Stimulated activated CD4-positive, alpha-beta T cell treated with anti-CD3 and anti-CD28 coated beads, Interleukin-1b, Interleukin-23, amount 100 ng/mL, for 24 hours (primary cell): ENCODE data around the gene APBA2.

Experiments used
- DNase-seq, 4 experiments: peaks; one replicate each; pipeline ENCODE4 v3.0.0-alpha.2; 2020; ENCODE audit warnings: low read depth in 4 of 4, low spot score in 1 of 4

APBA2 gene

GRCh38 chr15:29129926-29130325, 244.2 kb downstream of the APBA2 start:
- no peak for DNase-seq

- DNase-seq = no peak
Observed at GRCh38 chr15:29130476-29130875, 244.7 kb downstream of the APBA2 start.

- DNase-seq = no peak
Observed at GRCh38 chr15:29130951-29131839, 245.4 kb downstream of the APBA2 start.

- no peak for DNase-seq
Observed at GRCh38 chr15:29131840-29132420, 246.2 kb downstream of the APBA2 start.

GRCh38 chr15:29132735-29133181, 247.0 kb downstream of the APBA2 start:
- no peak for DNase-seq

GRCh38 chr15:29133321-29133720, 247.5 kb downstream of the APBA2 start:
- no peak for DNase-seq

- no peak for DNase-seq
Observed at GRCh38 chr15:29133791-29134190, 248.0 kb downstream of the APBA2 start.

GRCh38 chr15:29134239-29134638, 248.5 kb downstream of the APBA2 start:
- no peak for DNase-seq

- no peak for DNase-seq
Observed at GRCh38 chr15:29134641-29135308, 249.0 kb downstream of the APBA2 start.

GRCh38 chr15:29135309-29135657, 249.5 kb downstream of the APBA2 start:
- DNase-seq = no peak

GRCh38 chr15:29135702-29136646, 250.2 kb downstream of the APBA2 start:
- DNase-seq = no peak

- no peak for DNase-seq
Observed at GRCh38 chr15:29138260-29138659, 252.5 kb downstream of the APBA2 start.

- DNase-seq = no peak
Observed at GRCh38 chr15:29139072-29139471, 253.3 kb downstream of the APBA2 start.

- peak; percentile 13 to 35 (median 26) for DNase-seq
Observed at GRCh38 chr15:29139540-29140459, 254.0 kb downstream of the APBA2 start.

GRCh38 chr15:29140475-29141307, 254.9 kb downstream of the APBA2 start:
- DNase-seq = no peak

GRCh38 chr15:29141308-29142128, 255.7 kb downstream of the APBA2 start:
- no peak for DNase-seq

- DNase-seq = no peak
Observed at GRCh38 chr15:29142129-29142747, 256.5 kb downstream of the APBA2 start.

- DNase-seq = no peak
Observed at GRCh38 chr15:29143293-29143692, 257.5 kb downstream of the APBA2 start.
